Bone marrow (tissue), 2 donors: ENCODE results near the gene SDCBP2.
A peak's percentile ranks its signal among the peaks of the same experiment; 100 is the strongest.

Experiments
- DNase-seq, 2 donors: peaks; one replicate each; lab custom pipeline; 2025; lab: John Stamatoyannopoulos, UW

SDCBP2 gene

DNA sequence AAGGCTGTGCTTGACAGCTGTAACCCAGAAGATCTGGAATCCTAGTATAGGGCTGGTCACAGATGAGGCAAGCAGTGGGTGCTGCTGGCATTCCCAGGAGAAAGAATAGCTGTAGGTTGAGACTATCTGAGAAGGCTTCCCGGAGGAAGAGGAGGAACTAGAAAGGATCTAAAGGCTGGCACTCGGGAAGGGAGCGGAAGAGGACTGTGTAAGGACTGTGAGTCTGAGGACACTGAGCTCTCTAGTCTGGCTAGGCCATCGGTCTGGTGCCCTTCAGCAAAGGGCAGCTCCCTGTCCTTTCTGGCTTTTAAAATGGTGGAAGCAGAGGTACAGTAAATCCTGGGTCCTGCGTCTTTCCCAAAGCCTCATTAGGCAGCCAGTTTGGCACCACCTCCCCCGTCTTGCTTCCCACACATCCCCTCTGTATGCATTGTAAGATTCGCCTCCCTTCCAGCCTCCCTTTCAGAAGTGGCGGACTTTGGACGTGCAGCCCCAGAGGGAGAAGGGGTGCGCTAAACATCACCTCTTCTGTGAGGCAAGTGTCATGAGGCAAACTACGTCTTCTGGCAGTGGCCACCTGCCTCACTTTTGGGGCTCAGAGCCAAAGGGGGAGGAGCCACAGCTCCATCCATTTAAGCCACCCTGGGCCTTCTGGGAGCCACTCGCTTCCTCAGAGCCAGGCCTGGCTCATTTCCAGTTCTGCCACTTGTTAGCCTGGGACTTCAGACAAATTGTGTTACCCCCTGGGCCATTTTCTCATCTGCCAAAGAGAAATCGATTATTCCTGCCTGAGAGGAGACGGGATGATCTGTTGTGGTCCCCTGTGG lies 54.2 kb downstream of the SDCBP2 start:
- DNase-seq = no peak

DNA sequence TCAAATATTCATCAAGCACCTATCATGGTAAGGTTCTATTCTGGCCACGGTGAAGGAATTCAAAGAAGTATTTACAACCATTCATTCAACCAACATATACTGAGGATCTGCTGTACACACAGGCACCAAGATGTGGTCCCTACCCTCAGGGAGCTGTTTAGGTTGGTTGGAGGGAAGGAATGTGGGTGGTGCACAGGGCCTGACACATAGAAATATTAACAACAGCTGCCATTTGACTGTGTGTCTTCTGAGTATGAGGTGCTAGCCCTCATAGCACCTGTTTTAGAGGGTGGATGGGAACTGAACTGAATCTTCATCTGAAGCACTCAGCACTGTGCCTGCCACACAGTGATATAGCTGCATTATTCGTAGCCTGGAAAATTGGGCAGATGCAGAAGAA lies 55.6 kb downstream of the SDCBP2 start:
- DNase-seq = no peak

DNA sequence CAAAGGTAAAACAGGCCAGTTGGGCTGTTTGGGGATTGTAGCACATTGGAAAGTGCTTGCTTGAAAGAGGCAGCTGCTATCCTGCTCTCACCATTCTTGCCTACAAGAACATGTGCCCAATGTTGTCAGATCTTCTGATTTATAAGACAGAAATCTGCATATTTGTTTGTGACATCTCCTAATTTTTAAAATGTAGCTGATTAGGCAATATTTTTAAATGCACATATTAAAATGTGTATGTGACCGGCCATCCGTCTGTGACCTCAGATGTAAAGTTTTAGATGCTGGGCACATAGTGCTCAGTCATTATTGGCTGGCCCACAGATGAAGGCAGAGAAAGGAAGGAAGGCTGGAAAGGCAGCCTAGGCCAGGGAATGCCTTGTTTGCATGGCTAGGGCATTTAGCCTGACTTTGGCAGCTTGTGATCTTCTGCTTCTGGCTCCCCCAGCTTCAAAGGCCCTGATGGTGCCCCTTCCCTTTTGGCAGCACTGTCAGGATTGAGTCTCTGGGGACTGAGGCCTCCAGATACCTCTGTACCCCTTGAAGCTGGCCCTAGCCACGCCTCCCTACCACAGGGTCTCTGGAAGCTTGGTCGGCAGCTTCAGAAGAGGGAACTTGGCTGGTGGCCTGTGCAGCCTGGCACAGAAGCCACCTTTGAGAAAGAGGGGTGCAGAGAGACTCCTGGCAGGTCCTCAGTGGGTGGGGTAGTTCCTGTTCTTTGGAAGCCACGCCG lies 56.4 kb downstream of the SDCBP2 start:
- no peak for DNase-seq

DNA sequence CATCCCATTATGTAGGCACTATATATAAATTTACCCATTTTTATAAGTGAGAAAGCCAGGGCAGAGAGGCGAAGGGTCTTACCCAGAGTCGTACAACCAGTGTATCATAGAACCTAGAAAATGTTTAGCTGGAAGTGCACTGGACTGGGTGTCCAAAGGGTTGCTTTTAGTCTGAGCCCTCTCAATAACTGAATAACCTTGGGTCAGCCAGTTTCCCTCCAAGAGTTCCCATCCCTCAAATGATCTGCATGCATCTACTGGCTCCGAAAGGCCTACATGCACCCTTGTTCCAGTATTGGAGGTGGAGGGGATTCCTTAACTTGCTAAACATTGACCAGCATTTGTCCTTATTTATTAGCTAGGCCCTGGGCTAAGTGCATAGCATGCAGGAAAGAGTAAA lies 59.1 kb downstream of the SDCBP2 start:
- no peak for DNase-seq

DNA sequence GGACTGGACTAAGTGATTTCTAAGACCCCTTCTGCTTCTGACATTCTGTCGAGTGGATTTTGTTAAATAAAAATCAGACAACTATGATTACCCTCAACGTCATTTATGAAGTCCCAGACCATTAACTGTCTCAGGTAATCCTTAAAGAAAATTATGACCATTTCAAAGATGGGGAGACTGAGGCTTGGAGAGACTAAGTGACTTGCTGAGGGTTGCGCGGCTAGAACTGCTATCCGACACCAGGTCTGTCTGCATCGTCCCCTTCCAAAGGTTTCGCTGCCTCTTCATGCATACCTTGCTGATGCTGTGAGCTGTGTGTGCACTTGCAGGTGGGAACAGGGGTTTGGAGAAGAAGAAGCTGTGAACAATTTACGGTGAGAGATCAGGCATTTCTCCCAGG lies 59.7 kb downstream of the SDCBP2 start:
- DNase-seq = no peak

DNA sequence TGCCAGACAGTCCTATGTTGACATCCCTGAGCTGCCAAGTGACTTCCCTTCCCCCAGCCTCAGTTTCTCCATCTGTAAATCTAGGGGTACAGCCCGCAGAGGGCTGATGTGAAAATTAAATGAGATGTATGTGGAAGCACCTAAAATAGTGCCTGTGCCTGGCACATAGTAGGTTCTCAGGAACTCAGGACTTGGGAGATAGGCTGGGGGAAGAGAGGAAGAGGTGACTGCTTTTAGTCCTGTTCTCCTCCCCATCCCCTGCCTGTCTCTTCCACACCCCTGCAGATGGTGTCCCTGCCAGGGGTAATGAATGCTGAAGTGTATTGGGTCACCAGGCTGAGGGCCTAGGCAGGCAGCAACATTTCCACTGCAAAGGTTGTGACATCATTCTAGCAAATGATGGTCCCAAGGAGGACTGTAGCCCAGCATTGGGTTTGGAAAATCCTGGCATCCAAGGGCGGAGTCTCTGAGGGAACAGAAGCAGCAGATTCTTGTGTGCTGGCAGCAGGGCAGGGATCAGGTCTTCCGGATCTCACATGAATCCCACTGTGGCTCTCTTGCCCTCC lies 61.0 kb downstream of the SDCBP2 start:
- no peak for DNase-seq

DNA sequence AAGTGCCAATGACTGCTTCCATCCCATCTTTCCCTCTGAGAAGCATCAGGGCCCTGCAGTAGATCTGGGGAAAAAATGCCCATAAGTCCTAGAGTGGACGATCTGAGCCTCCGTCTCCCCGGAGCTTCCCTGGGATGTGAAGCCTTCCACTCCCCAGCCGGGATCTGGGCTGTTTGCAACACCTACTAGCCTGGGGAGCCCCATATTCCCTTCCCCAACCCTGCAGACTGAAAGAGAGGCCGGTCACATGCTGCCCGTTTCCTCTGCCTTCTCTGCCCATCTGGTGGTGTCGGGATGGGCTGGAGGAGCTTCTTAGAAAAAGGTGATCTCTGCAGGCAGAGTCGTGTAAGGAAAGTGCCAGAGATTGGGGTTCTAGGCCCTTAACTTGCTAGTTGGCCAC lies 61.8 kb downstream of the SDCBP2 start:
- no peak for DNase-seq

DNA sequence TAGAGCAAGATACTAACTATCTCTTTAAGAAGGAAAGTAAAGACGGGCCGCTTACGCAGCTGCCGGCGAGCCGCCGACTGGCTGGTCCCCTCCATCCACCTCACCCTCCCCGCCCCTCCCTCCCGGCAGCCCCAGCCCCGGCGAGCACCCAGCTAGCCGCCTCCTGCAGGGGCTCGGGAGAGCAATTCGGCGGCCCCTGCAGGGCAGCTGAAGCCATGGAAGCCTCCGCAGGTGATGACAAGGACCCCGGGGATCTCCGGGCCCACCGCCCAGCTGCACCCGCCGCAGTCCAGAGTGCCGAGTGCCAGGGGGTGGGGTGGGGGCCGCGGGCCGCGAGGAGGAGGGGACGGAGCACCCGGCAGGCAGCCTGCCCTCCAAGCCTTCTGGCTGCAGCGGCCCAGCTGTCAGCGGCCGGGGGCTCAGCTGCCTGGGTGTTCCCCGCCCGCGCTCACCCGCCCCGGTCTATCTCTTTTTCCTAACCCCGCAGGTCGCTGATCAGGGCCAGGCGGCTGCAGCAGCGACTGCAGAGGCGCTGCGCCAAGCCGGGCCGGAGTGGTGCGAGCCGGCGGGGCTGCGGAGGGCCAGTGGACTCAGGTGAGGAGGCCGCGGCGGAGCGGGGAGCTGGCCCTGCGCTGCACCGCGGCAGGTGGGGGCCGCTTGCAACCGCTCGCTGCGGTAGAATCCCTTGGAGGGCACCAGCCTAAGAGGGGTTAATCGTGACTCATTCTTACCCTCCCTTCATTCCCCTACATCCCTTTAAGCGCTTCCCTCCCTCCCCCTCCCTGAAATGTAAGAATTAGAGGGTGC lies 62.6 kb downstream of the SDCBP2 start, which contains the start of gene SNPH:
TSS of gene SNPH (plus strand) at position 128 of the 807 bp plus-strand sequence. CDS start 29,946 bp downstream, outside the sequence.
- peak in 1 of 2 donors; percentile 4 for DNase-seq

DNA sequence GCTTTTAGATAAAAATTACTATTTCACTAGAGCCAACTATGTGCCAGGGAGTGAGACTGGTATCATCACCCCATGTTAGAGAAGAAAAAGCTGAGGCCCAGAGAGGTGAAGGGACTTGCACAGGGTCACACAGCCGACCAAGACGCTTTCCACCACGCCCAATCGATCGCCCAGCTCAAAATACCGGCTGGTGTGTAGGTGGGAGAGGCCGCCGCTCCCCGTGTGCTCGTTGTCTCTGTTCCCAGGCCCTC lies 63.1 kb downstream of the SDCBP2 start:
- DNase-seq = no peak

DNA sequence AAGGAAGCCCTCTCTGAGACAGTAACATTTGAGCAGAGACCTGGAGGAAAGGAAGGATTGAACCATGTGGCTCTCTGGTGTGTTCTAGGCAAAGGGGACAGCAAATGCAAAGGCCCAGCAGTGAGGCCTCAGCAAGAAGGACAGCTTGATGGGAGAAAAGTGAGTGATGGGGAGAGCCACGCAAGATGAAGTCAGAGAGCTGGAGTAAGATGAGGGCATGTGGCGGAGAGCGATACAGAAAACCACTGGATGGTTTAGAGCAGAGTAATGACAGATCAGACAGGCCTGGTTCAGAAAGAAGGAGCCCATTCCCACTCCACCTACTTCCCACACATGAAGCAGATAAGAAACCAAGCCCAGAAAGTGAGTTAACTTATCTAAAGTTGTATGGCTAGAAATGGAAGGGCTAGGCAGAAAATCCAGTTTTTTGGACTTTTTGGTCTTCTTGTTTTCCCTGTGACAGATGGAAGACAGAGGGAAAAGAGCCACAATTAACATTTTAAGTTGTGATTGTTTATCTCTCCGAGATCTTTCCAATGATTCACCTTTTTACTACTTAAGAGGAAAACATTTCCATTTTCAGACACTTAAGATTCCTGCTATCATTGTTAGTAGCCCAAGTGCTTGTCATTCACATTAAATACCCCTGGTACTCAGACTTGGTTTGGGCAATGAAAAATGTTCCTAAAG lies 63.6 kb downstream of the SDCBP2 start:
- DNase-seq = no peak

DNA sequence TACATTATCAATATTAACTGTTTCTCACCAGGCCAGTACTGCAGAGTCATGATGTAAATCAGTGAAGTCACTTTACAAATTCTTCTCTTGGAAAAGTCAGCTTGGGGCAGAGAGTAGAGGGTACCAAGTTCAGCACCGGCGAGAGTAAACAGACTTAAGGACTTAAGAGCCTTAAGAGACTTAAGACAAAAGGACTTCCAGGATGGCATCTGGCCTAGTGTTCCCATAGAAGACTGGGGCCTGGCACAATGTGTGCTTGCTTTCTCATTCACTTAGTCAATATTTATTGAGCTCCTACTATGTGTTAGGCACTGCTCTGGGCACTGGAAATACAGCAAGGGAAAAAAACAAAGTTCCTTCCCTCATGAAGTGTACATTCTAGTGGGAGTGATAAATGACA lies 64.2 kb downstream of the SDCBP2 start:
- no peak for DNase-seq

DNA sequence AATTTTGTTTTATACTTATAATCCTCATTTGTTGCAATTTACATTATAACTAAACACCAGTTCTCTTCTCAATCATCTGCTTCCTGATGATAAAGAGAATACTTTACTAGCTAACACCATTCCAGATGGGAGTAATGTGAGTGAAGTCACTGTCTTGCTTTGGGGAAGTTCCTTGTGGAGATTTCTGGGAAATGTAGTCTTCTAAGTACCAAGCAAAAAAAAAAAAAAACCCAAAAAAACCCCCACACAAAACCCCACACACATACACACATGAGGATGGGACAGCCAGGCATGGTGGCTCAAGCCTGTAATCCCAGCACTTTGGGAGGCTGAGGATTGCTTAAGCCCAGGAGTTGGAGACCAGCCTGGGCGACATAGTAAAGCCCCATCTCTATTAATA lies 65.1 kb downstream of the SDCBP2 start:
- no peak for DNase-seq
